HEK293 (cell line): ENCODE data around the gene USP7.

Experiments used
- CTCF ChIP-seq: fragments of 450-650 bp; formaldehyde crosslinking; IDR thresholded peaks from 2 replicates; pipeline ENCODE4 v1.5.1; 2016; ENCODE audit warnings: missing biosample characterization, missing genetic modification characterization
- SP2 ChIP-seq: fragments of 450-650 bp; formaldehyde crosslinking; IDR thresholded peaks from 2 replicates; pipeline ENCODE4 v1.5.1; 2016; ENCODE audit warnings: missing biosample characterization, missing genetic modification characterization
- TRIM28 ChIP-seq: IDR thresholded peaks from 2 replicates; pipeline ENCODE4 v1.6.1; 2011; ENCODE audit warnings: low read length, control low read depth, borderline replicate concordance
- ZNF138 ChIP-seq: fragments of 450-650 bp; formaldehyde crosslinking; IDR thresholded peaks from 2 replicates; pipeline ENCODE4 v1.5.1; 2016; ENCODE audit warnings: missing biosample characterization, missing genetic modification characterization, borderline replicate concordance
- ZNF16 ChIP-seq: fragments of 450-650 bp; formaldehyde crosslinking; IDR thresholded peaks from 2 replicates; pipeline ENCODE4 v1.5.1; 2016; ENCODE audit warnings: low read depth, missing biosample characterization, missing genetic modification characterization
- ZNF23 ChIP-seq: fragments of 450-650 bp; formaldehyde crosslinking; IDR thresholded peaks from 2 replicates; pipeline ENCODE4 v1.5.1; 2016; ENCODE audit warnings: missing biosample characterization, missing genetic modification characterization, borderline replicate concordance
- ZNF24 ChIP-seq: fragments of 450-650 bp; formaldehyde crosslinking; IDR thresholded peaks from 2 replicates; pipeline ENCODE4 v1.5.1; 2016; ENCODE audit warnings: missing biosample characterization, missing genetic modification characterization
- ZNF26 ChIP-seq: fragments of 450-650 bp; formaldehyde crosslinking; IDR thresholded peaks from 2 replicates; pipeline ENCODE4 v1.5.1; 2016; ENCODE audit warnings: missing biosample characterization, missing genetic modification characterization
- TF ChIP-seq, protein P1 (sequence below): fragments of 450-650 bp; IDR thresholded peaks from 2 replicates; pipeline ENCODE4 v1.5.1; 2018; ENCODE audit warnings: missing biosample characterization, mild to moderate bottlenecking, missing genetic modification characterization

- TF ChIP-seq CTCF (tag by site-specific recombination) (no peak), ZNF16 (tag by site-specific recombination) (no peak), SP2 (tag by site-specific recombination) (no peak), ZNF23 (tag by site-specific recombination) (no peak), ZNF138 (tag by site-specific recombination) (no peak), ZNF26 (no peak), TRIM28 (no peak), ZNF24 (tag by site-specific recombination) (no peak)
- TF ChIP-seq, protein P1, sequence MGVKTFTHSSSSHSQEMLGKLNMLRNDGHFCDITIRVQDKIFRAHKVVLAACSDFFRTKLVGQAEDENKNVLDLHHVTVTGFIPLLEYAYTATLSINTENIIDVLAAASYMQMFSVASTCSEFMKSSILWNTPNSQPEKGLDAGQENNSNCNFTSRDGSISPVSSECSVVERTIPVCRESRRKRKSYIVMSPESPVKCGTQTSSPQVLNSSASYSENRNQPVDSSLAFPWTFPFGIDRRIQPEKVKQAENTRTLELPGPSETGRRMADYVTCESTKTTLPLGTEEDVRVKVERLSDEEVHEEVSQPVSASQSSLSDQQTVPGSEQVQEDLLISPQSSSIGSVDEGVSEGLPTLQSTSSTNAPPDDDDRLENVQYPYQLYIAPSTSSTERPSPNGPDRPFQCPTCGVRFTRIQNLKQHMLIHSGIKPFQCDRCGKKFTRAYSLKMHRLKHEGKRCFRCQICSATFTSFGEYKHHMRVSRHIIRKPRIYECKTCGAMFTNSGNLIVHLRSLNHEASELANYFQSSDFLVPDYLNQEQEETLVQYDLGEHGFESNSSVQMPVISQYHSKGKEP (tag by site-specific recombination) = no peak
These were observed 114.7 kb downstream of the USP7 start for GRCh38 chr16:8848939-8849391.
